Measurements from ENCODE around the gene SCGB1A1.
"Not testable (repeated sequence)": the region's sequence is repeated elsewhere in the genome, so short reads cannot be mapped to it uniquely, and the experiment has no call there.

Gene SCGB1A1

DNA sequence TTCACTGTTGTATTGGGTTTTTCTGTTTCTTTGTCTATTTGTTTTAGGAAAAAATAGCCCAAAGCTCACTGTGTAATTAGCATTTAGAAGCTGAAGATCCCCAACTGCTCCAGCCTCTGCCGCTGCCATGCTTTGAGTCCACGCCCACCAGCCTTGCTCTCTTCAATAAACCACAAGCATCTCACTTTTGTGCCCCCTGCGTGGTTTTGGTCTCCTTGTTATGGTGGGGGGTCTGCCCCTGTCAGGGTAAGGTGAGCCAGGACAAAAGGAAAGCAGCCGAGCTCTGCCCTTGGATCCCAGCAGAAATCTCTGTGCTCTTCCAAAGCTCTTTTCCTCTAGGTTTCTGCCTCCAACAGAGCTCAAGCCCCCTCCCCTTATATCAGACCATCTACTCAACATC, 4.2 kb downstream of the SCGB1A1 start:
- no peak for DNase-seq

DNA sequence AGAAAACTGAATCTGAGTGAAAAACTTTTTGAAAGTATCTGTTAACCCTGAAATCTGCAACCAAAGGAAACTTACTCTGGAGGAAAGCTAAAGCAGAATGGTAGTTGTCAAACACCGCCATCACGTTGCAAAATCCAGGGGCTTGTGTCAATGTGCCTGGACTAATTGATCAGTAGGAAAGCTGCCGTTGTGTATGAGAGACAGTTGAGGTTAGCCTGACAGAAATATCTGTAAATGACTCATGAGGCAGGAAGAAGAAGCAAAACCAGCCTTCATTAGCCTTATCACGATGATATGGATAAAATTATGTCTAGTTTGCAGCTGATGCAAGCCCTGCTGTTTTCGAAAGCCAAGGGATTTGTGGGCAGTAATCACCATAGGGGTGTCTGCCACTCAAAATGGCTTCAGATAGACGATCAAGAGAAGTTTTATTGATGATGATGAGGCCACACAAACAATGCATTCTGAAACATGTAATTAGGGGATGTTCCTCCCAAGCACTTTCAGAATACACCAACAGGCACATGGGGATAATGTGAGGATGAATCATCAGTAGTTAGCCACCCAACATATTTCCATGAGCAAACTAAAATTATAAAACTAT, 8.9 kb downstream of the SCGB1A1 start:
- no peak for DNase-seq

DNA sequence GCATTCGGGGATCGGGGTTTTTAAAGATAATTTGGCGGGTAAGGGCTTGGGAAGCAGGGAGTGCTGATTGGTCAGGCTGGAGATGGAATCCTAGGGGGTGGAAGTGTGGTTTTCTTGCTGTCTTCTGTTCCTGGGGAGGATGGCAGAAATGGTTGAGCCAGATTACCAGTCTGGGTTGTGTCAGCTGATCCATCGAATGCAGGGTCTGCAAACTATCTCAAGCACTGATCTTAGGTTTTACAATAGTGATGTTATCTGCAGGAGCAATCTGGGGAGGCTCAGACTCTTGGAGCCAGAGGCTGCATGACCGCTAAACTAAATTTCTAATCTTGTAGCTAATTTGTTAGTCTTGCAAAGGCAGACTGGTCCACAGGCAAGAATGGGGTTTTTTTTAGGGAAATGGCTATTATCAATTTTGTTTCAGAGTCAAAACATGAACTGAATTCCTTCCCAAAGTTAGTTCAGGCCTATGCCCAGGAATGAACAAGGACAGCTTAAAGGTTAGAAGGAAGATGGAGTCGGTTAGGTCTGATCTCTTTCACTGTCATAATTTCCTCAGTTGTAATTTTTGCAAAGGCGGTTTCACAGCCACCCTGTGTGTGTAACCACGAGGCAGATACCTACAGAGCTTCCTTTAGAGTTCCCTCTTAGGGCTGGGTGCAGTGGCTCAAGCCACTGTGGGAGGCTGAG, 10.2 kb downstream of the SCGB1A1 start:
- no peak for DNase-seq

DNA sequence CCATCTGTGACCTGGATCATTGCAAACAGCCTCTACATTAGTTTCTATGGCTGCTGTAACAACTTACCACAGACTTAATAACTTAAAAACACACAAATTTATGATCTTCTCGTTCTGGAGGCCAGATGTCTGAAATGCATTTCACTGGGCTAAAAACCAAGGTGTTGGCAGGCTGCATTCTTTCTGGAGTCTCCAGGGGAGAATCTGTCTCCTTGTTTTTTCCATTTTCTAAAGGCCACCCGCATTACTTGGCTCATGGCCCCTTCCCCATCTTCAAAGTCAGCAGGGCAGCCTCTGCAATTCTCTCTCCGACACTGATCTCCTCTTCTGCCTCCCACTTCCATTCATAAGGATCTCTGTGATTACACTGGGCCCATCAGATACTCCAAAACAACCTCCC, 11.6 kb downstream of the SCGB1A1 start:
- DNase-seq, result no peak

DNA sequence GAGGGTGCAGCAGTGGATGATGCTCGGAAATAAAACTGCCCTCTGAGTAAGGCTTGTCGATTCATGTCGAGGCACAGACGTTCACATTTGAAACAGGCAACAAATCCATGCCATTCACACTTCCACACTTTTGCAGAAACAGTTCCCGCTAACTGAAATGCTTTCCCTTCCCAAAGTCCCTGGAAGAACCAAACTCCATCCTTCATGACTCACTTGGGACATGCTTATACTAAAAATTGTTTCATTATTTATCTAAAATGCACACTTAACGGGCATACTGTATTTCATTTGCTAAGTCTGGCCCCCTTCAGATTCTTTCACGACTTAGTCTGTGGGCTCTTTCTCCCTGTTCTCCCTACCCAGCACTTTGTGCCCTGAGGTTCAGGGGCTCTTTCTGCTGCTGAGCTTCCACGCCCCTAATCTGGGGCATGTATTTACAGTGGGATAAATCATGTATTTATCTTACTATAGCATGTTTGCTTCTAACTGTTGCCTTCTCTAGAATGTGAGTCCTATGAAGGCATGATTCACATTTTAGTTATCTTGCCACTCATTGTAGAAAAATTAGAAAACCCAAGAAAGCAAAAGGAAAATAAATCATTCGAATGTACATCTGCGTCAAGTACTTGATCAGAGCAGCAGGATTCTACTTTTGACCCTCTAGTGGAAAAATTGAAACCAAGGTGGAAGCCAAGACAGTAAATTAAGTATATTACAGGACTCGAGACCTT, 12.5 kb downstream of the SCGB1A1 start:
- no peak for DNase-seq

DNA sequence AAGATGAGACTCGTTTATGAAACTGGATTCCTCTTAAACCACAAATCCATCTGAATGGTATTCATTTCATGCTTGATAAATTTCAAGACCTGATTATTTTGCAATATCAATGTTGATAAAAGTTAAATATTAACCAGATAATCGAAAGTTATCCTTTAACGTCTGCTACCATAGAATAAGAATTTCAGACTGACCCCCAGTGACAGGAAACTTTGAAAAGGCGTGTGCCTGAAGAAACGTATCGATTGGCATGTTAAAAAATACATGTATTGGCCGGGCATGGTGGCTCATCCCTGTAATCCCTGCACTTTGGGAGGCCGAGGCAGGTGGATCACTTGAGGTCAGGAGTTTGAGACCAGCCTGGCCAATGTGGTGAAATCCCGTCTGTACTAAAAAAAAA, 13.9 kb downstream of the SCGB1A1 start:
- no peak for DNase-seq

DNA sequence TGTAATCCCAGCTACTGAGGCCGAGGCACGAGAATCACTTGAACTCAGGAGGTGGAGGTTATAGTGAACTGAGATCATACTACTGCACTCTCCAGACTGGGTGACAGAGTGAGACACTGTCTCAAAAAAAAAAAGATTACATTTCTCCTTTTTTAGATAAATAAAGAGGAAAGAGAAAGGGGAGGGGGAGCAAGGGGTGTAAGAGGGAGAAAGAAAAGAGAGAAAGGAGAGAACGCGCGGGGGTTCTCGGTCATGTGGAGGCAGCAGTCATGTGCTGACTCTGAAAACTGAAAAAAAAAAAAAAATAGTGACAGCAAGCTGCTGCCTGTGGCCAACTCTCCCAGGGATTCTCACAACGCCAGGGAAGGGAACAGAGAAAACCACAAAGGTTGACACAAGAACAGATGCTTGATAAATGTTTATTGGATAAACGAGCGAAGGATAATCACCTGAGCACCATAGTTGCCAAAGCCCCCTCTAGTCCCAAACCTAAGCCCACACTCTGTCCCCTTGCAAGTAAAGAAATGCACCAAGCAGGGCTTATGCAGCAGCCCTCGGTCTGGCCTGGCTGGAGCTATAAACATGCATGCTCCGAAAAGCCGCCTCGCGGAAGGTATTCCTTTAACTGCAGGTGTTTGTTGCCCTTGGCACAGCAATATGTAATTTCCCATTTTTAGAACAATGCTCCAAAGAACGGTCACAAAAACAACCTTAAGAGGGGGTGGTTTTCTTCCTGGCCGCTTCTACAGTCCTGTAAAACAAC, 14.5 kb downstream of the SCGB1A1 start:
- no peak for DNase-seq

DNA sequence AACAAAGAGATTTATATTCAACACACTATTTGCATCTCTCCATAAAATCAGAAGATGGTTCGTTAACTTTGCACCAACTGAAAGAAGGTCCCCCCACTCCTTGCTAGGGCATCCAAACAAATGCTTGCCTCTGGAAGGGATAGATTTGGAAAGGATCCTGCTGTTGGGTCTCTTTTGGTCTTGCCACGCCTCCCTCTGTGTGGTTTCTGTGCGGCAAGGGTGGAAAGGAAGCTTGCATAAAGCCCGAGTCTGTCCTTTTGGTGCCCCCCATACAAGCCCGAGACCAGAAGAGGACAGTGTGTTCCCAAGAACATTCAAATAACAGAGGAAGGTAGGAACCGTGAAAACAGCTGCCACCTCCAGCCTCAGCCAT, 15.1 kb downstream of the SCGB1A1 start:
- no peak for DNase-seq

DNA sequence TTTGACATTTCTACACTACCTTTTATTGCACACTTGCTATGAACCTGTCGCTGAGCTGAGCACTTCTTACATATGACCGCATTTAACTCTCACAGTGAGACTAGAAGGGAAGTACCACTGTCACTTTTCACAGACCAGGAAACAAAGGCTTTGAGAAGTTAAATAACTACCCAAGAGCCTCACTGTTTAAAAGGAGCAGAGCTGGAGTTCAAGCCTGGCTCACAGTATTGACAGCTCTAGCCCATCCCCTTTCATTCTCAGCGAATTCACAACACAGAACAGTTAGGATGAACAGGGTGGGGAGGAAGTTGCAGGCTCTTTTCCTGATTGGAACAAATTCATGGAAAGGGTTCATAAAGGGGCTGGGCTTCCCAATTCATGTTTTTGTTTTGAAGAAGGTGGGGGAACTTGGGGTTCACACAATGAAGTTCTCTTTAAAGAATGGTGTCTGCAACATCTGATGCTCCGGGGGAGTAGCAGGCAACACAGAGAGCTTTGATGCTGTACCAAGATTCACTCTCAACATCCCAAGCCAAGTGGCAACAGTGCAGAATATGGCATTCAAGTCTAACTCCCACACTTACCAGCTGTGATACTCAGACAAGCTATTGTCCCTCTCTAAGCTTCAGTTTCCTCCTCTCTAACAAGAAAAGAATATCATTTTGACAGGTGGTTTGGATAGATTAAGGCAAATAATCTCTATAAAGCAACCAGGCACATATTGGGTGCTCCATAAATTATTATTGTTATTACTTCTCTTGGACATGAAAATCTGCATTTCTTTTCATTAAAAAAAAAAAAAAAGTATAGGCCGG, 17.2 kb downstream of the SCGB1A1 start:
- DNase-seq, result no peak

DNA sequence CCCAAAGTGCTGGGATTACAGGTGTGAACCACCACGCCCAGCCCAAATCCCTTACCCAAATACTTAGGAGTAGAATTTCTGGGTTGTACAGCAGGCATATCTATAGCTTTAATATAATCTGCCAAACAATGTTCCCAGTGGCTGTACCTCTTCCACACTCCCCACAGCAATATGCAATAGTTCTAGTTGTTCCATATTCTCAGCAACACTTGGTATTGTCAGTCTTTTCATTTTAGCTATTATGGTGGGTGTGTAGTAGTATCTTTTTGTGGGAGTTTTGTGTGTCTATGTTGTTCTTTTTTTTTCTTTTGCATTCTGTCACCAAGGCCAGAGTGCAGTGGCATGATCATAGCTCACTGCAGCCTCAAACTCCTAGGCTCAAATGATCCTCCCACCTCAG, 18.8 kb downstream of the SCGB1A1 start:
- DNase-seq, result no peak

DNA sequence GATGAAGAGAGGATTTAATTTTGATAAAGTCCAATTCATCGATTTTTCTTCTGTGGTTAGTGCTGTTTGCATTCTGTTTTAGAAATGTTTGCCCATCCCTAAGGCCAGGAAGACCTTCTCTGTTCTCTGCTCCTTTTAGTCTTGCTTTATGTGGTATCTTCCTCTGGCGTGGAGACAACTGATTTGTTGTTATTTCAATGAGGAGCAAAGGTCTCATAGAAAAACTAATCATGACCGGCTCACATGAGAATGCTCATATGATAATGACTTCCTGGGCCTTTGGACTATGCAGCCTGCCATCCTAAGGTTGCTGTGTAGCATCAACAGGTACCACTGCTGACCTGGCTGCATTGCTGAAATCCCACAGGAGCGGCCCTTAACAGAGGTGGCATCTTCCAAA, 19.8 kb downstream of the SCGB1A1 start:
- no peak for DNase-seq

DNA sequence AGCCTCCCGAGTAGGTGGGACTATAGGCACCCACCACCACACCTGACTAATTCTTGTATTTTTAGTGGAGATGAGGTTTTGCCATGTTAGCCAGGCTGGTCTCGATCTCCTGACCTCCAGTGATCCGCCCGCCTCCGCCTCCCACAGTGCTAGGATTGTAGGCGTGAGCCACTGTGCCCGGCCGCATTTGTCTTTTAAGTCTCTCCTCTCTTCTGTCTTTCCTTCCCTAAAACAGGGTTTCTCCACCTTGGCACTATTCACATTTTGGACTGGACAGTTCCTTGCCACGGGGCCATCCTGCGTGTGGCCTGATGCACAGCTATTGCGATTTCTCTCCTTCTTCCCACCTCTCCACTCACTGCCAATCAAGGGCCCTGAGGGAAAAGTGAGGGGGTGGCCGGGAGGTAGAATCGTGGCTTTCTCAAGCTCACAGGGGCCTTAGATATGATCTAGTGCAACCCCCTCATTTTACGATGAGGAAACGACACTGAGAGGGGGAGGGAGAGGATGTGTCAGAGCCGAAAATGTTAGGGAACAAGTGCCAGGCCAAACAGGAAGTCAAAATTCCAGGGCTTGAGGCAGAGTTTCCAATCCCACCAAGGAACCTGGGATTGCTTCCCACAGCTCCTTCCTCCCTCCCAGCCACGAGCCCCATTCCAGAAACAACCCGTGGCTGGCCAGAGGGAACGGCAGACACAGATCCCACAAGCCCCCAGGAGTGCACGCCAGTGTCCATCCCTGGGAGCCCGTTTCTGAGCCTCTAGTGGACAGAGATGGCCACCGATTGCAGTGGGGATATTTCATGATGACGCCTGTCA, 21.2 kb downstream of the SCGB1A1 start:
- DNase-seq, result no peak

DNA sequence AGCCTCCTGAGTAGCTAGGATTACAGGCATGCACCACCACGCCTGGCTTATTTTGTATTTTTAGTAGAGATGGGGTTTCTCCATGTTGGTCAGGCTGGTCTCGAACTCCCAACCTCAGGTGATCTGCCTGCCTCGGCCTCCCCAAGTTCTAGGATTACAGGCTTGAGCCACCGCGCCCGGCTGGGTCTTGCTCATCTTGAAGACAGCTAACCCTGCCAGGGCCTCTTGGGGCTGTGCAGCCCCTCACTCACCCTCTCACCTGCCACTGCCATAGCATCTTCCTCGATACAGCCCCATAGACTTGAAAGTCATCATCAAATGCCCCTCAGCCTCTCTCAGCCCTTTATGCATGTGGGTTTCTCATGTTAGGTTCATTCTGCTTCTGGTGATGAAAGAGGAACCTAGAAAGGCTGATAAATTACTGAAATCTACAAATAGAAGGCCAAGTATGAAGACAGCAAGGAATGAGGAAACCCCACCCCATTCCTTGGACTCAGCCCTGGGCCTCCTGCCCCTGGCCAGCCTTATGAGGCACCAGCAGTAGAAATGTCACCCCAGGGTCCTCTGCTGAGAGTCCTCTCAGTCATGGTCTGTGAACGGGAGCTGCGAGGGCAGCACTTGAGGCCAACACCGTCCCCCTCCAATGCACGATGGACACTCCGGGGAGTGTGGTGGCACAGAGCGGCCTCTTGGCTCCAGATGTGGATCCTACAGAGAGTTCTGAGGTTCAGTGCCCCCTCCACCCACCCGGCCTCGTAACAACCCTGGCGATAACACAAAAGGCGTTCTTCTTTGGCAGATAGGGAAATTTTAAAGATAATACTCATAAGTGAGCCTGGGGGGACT, 24.8 kb downstream of the SCGB1A1 start:
- DNase-seq, result no peak

DNA sequence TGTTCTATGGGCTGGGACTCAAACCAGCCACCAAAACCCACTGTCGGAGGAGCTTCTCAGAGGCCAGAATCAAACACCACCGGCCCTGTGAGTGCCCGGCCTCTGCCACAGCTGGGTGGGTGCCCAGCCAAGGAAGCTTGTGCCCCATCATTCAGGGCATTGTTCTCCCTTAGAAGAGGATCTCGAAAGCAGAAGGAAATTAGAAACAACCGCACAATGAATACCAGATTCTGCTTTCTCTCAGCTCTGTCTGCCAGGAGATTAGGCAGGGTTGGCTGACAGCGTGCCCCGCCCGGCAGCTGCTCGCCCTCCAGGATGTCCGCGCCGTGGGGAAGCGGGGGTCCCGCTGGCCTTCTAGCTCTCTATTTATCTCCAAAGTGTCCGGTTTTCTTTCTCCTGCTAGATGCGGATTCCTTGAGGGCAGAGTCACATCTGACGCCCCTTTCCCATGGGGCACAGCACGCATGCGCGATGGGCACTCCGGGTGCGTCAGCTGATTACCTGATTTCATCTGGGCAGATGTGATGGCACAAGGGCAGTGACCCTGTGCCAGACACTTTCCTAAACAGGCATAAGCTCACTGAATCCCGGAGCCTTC, 25.5 kb downstream of the SCGB1A1 start:
- peak; percentile 12 to 18 for DNase-seq

DNA sequence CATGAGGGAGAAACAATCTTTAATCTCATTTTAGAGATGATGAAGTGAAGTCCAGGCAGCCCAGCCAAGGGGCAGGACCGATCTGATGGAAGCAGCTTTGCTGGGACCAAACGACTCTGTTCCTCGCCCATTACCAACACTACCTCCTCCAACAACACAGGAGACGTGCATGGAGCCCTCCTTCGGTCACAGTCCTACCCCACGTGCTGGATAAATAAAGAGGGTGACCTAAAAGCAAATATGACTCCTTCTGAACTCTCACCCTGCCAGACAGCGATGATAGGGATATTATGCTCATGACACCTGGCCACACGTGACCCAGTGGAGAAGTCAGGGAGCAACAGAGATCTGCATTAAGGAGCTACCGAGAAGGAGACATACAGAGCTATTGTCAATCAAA, 26.0 kb downstream of the SCGB1A1 start:
- DNase-seq, result no peak

DNA sequence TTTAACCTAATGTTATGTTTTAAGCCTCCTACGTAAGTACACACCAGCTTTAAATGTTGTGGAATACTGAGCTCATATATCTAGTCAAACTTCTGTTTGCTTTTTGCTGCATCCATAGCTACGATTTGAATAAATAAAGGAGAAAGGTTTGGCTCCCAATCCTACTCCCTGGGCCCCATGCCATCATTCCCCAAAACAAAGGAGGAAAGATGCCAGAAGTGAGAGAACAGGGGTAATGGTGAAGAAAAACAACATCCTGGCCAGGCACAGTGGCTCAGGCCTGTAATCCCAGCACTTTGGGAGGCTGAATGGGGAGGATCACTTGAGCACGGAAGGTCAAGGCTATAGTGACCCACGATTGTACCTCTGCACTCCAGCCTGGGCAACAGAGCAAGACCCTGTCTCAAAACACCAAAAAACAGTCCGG, 26.5 kb downstream of the SCGB1A1 start:
- DNase-seq, result no peak

DNA sequence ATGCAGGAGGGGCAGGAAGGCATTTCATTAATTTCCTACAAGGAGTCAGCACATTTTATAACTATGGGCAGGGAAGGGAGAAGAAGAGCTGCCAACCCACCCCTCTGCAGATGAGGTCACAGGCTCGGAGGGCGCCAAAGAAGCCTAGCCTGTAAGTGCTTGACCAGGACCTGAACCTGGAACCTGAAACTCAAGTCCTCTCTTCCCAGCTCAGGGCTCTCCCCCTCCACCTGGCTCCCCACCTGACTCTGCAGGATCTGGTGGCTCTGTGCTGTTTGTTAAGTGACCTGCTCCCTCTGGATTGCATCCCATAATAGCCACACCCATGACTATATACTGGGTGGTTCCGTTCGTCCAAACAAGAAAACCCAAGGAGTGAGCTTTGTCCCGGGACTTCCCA, 27.3 kb downstream of the SCGB1A1 start:
- DNase-seq, result no peak

DNA sequence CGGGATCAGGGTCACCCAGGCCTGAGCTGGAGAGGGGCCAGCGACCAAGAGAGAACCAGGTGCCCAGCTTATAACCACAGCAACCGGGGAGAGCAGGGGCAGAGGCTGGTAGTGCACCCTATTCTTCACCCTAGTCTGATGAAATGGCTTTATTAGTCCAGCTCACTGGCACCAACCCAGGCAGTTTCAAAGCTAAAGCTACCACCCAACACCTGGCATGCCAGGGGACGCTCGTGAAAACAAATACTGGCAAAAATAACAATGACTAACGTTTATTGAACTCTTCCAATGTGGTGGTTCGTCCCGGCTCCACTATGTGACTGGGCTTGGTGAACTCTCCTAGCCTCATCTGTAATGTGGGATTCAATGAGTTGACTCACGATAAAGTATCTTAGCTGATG, 30.6 kb downstream of the SCGB1A1 start:
- no peak for DNase-seq

DNA sequence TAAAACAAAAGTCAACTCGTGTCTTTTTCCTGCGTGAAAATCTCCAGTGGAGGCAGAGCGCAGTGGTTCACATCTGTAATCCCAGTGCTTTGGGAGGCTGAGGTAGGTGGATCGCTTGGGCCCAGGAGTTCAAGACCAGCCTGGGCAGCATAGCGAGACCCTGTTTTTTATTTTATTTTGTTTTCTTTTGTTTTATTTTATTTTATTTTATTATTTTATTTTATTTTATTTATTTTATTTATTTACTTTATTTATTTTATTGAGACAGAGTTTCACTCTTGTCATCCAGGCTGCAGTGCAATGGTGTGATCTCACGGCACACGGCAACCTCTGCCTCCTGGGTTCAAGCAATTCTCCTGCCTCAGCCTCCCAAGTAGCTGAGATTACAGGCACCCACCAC, 31.1 kb downstream of the SCGB1A1 start:
- not testable (repeated sequence) for DNase-seq

DNA sequence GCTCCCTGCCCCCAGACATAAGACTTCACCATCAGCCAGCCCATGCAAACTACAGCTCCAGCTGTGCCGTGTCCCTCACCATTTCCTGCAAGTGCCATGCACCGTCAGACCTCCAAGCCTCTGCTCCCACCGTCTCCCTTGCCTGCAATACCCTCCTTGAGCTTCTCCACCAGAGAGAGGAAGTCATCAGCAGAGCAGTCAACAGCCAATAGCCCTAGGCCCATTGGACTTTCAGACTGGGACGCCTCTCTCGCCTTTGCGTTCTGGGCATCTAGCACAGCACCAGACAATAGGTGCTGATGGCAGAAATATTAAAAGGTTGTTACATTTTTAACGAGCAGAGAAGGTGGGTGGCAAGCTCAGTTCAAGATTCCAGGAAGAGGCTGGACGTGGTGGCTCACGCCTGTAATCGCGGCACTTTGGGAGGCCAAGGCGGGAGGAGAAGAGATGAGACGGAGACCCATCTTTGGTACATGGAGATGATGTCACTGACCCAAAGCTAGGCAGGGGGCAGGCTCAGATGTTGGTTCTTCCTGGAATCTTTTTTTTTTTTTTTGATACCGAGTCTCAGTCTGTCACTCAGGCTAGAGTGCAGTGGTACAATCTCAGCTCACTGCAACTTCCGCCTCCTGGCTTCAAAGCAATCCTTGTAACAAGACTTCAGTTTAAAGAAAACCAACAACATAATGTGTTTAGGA, 31.9 kb downstream of the SCGB1A1 start:
- DNase-seq, result no peak

Data from activated CD4-positive, alpha-beta T cell treated with anti-CD3 and anti-CD28 coated beads, Interleukin-2, amount 50 U/mL, for 4 hours (primary cell).